Fibroblast of the conjunctiva (primary cell): ENCODE data around the gene OTOF.

Experiments used
- DNase-seq: peaks from one replicate; pipeline ENCODE4 v3.0.0-alpha.2; 2010; ENCODE audit warnings: low read depth

Gene OTOF

DNA sequence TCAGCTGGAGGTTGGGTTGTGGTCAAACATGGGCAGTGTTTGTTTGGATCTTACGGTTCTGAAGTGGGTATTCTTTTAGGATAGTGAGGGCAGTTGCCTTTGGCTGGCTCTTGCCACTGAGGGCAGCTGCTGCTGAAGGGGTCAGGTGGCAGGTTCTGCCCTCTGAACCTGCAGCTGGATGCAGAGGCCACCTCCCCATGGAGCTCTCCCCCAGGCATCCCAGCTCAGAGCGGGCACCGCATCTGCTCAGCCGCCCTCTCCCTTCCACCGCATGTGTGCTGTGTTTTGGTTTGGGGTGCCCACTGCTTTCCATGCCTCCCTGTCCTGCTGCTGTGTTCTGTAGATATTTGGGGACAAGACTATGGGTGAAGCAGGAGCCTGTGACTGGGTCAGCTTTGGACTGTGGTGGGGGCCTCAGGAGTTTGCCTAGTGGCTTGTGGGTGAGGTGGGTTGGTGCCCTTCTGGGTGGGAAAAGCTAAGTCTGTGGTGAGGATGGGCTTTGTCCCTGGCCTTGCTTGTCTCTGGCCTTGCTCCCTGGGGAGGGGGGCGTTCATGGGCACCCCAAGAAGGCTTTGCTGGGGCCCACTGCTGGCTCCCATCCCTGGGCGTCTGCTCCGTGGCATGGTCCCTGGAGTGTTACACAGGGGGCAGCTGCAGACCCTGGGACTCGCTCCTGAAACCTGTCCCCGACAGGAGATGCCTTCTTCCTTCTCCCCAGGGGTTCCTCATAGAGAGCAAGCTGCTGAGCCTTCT lies 28.5 kb downstream of the OTOF start:
- DNase-seq, result no peak

DNA sequence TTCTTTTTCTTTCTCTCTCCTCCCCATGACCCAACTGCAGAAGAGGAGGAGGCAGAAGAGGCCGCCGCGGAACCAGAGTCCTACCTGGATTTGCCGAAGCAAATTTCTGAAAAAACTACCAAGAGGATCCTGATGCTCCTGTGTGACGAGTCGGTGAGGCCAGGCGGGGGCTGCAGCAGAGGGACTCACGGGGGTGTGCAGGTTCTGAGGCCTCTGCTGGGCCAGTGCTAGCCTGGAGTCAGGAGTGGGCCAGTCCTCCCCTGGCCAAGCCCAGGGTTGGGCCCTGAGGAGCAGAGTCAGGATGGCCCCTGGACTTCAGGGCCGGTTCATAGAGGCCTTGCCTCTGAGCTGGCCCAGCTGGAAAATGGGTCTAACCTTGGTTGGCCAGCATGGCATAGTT lies 29.3 kb downstream of the OTOF start:
- no peak for DNase-seq

DNA sequence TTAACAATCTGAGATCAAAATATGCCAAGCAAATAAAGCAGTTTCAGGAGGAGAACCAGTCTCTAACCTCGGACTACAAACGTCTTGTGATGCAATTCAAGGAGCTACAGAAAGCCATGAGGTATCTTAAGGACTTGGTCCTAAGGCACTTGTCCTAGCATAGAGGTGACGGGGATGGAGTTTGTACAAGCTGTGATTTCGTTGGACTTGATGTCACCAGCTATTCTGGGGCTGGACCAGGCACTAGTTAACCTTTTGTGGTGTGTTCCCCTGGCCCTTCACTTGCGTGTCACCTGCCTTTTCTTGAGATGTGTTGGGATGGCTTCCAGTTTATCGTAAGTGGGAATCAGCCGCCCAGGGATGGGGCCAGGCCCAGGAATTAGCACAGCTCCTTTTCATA lies 33.7 kb downstream of the OTOF start:
- no peak for DNase-seq

DNA sequence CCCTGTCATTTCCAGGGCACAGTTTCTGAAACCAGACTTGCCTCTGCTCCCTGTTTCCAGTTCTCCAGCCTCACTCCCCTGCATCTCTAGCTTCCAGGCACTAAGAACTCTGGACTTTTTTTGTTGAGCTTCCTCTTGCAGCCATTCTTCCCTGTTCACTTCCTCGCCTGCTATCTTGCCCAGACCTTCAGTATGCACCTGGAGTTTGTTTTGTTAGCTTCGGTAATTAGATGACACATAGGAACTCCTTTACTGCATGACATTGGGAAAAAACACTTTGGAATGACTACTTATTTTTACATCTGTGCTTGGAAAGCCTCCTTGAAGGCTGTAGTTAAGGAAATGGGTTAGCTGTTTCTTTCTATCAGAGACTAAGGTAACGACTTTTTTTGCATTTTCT lies 35.2 kb downstream of the OTOF start:
- DNase-seq, result no peak

DNA sequence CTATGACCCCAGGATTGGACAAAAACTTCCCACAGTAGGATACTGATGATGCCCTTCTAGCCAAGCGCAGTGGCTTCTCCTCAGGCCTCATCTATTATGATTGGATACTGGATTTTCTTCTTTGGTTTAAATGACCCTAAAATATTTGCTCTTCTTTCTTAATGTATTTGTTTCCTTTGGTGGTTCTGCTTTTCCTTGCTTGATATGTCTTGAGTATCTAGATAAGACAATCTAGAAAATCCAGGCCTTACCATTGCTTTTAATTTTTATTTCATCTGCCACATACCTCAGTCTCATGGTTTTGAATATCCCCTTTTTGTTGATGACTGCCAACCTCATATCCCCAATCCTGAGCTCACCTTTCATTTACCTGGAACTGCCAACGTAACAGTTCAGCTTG lies 35.6 kb downstream of the OTOF start:
- DNase-seq, result no peak

DNA sequence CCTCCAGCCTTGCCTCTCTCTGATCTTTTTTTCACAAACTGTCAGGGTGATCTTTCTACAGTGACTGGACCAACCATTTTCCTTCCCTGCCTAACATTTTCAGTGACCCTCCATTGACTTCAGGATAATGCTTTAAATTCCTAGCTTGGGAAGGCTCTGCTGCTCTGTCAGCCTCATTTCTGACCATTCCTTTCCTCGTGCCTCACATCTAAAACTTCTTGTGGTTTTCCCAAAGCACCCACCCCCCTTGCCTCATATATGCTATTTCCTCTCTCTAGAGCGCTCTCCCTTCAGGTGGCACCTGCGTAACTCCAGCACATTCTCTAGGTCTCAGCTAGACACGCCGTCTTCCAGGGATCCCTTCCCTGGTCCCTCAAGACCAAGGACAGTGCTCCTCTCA lies 39.0 kb downstream of the OTOF start:
- no peak for DNase-seq

DNA sequence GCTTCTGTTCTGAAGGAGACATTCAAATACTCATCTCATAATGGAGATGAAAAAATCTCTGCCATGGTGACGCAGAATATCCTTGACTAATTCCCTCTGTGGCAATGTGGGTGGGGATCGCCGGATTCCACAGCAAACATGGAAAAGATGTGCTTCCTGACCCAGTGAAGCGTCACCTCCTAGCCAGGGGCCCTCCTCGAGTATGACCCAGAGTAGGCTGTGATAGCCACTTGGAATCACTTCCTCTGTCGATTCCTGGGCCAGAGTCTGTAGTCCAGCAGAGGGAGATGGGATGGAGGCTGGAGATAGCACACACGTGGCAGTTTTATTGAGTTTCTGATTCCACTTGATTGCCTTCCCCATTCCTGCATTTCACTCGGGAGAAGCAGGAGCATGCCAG lies 39.4 kb downstream of the OTOF start:
- DNase-seq, result no peak

DNA sequence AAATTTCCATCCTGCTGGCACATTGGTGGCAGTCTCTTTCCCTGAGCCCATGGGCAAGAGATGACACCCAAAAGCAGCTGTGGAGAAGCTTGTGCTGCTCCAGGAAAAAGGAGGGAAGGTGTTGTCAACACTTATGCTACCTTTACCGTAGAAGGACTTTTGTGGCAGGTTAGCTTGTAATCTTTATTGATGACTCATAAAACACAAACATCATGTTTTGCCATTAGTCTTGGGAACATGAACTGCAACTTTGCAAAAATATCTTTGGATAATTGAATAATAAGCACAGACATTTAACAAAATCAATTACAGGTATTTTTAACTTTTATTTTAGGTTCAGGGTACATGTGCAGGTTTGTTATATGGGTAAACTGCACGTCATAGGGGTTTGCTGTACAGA lies 42.8 kb downstream of the OTOF start:
- no peak for DNase-seq

DNA sequence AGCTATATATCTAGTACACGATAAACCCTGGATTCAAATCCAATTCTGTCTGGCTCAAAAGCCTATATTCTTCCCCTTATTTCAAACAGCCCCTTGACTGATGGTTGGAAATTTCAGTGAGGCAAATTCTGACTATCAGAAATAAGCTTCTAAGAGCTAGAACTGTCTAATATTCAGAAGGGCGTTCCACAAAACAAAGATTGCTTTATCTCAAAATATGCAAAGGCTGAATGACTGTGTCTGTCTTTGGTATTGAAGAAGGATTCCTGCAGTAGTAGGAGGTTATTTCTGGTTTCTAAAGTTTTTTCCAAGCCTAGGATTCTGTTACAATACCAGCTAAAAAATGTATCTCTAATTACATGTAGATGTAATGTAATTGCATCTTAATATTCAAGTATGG lies 45.1 kb downstream of the OTOF start:
- DNase-seq, result no peak

DNA sequence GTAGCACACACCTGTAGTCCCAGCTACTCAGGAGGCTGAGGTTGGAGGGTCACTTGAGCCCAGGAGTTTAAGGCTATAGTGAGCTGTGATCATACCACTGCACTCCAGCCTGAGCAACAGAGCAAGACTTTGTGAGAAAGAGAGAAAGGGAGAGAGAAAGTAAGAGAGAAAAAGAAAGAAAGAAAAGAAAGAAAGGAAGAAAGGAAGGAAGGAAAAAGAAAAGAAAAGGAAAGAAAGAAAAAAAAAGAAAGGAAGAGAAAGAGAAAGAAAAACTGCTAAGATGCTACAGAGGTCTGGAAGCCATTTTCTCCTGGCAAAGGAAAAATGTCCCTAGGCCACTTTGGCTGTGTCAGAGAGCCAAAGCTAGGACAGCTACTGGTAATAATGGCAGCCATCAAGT lies 45.6 kb downstream of the OTOF start:
- no peak for DNase-seq

DNA sequence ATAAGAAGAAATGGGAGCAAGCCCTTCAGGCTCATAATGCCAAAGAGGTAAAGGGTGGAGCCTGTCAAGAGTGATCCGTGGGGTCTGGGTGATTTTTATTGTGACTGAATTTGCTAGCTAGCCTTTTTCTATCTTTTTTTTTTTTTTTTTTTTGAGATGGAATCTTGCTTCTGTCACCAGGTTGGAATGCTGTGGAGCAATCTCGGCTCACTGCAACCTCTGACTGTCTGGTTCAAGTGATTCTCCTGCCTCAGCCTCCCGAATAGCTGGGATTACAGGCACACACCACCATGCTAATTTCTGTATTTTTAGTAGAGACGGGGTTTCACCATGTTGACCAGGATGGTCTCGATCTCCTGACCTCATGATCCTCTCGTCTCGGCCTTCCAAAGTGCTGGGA lies 47.1 kb downstream of the OTOF start:
- no peak for DNase-seq

DNA sequence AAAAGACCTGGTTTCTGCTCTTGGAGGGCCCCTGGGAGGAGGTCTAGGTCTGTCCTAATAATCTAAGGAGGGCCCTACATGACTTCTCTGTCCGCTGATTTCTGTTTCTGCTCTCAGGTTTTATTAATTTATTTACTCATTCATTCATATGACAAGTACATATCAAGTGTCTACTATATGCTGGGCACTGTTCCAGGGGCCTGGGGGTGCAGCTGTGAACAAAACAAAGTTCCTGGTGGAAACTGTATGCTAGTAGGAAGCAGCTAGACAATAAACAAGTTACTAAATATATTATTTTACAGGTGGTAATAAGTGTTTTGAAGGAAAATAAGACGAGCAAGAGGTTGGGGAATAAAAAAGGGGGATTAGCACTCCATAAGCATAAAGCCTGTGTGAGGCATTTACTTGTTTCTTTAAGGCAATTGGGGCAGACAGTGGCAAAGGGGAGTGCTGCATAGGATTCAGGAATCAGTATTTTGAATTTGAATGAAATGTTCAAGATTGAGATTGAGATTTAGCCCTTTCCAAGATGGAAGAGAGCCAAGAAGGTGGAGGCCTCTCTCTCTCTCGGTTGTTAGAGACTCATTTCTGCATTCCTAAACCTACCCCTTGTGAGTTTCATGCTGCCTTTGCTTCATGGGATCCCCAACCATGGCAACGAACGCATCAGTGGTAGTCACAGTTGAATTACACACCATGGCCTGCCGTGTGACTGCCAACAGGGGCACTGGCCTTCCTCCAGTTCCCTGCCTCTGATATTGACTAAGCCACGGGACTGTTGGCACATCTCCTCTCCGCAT lies 47.9 kb downstream of the OTOF start:
- no peak for DNase-seq

DNA sequence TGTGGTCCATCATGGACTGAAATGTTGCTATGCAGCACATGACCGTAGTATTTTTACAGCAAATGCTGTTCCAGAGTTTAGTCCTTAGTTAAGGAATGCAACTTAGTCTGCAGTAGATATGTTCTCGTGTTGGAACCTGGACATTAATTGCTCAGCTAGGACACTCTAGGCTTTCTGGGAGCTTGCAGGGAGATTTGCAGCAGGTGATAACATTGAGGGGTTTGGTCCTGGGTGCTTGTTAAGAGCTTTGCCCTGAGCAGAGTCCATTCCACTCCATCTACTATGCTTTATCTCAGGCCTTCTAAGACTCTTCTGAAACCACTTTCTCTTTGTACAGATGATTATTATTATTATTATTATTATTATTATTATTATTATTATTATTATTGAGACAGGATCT lies 49.1 kb downstream of the OTOF start:
- DNase-seq, result no peak

DNA sequence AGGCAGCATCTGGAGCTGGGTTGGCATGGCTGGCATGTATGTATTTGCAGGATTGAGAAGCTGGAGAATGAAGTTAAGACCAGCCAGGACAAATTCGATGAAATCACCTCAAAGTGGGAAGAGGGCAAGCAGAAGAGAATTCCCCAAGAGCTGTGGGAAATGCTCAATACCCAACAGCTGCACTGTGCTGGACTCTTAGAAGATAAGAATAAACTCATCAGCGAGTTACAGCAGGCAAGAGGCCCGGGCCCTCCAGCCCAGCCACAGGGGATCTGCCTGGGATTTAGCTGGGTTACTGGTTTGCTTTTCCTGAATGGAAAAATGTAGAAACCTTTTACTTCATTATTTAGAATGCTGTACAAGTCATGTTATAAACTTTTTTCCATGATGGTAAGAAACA lies 53.7 kb downstream of the OTOF start:
- DNase-seq, result no peak

DNA sequence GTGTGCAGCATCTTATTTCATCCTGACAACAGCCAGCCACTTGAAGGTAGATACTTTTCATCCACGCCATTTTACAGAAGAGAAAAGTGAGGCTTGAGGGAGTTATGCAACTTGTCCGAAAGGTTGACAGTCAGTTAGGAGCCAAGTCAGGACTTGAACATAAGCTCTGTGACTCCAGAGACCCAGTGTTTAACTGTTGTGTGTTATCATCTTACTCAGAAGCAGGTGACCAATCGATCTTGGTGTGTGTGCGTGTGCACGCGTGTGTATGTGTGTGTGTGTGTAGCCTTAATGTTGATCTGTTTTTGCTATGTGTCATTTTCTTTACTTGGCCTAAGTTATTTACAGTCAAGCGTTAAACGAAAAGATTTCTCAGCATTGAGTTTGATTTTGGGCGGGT lies 54.2 kb downstream of the OTOF start:
- no peak for DNase-seq

DNA sequence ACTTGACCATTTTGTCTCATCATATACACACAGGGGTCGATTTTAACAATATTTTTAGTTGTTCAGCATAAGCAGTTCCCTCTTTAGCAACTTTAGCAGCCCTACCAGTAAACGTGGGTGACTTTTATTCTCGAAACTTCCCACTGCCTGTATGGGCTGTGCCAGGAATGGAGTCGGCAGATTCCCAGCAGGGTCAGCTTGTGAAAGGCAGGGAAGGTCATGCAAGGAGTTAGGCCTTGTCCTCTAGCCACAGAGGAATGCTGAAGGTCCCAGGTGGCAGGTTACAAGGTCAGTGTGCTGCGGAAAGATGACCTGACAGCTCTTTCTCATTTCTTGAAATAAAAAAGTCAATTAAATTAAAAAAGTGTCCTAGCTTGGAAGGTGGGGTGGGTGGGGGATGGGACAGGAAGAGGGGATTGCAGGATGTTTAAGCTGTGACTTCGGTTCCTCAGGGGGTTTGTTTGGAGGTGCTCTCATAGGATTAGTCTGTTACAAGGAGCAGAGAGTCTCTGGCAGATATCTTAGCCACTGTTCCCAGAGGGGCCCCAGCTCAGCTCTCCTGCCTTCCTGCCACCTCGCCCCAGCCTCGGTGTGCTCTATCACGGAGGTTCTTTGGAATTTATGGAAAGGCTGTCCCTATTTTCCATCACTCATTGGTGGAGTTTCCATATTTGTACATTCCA lies 54.8 kb downstream of the OTOF start:
- no peak for DNase-seq

DNA sequence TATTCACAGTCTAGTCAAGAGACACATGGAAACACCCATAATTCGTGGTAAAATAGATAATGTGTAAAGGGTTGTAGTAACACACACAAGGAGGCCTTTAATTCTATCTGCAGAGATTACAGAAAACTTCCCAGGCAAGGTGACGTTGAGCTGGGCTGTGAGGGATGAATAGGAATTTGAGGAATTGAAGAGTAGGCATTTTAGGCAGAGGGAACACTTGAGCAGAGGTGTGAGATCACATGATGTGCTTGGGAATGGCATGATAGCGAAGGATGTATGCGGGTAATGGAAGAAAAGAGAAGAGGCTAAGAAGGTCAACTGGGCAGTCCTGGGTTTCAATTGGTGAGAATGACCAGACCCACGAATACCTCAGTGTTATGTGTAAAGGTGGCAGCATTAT lies 56.0 kb downstream of the OTOF start:
- DNase-seq, result no peak

DNA sequence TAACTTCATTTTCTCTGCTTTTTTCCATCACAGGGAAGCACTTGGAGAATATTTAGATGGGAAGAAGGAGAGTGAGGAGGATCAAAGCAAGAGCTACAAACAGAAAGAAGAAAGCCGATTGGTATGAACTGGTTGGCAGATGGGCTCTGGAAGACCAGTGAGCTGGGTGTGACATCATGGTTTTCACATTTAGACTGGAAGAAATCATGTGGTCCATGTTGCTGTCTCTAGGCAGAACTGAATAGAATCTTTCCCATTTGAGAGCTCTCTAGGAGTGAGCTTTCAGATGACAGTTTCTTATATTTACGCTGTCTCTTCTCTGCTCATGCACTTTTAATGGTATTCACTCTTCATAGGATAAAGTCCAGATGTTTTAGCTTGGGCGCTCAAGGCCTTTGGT lies 63.6 kb downstream of the OTOF start:
- no peak for DNase-seq

DNA sequence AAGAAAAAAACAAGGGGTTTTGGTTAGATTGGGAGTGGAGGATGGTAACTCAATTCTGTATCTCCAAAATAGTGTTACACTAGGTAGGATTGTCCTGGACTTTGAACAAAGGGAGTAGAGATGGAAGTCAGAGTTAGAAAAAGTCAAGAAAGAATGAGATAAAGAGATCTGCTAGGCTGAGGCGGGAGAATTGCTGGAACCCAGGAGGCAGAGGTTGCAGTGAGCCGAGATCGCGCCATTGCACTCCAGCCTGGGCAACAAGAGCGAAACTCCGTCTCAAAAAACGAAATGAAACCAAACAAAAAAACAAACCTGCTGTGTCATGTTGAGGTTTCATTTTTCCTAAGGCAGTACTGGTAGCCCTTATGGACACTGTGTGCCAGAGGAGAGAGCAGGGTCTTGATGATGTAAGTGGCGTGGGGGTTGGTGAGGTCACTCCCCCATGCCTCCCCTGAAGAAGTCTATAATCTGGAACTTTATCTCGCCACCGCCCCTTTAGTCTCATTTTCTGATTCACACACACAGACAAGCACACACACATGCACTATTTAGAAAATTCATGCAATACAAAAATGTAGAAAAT lies 65.7 kb downstream of the OTOF start:
- DNase-seq, result no peak

DNA sequence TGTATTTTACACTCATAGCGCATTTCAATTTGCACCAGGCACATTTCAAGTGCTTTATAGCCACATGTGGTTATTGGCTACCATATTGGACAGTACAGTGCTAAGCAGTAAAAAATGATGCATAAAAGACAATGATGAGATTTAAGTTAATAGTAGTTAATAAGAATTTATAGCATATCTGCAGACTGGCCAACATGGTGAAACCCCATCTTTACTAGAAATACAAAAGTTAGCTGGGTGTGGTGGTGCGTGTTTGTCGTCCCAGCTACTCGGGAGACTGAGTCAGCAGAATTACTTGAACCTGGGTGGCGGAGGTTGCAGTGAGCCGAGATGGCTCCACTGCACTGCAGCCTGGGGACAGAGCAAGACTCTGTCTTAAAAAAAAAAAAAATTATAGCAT lies 66.5 kb downstream of the OTOF start:
- no peak for DNase-seq

DNA sequence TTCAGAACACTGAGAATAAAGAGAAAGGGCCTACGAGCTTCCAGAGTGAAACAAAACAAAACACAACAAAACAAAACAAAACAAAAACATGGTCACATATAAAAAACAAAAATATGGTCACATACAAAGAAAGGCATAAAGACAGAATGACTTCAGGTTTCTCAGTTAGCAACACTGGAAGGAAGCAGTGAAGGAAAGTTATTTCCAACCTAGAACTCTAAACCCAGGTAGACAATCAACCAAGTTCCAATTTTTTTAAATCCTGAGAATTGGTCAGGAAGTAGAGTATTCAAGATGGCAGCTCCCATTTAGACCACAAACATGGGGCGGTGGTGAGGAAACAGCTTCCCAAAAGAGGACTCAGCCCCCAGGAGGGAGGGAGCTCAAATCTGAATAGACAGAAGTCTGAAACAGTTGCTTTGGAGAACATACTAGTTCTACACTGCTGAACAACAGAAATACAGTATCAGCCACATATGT lies 67.1 kb downstream of the OTOF start:
- DNase-seq, result no peak

DNA sequence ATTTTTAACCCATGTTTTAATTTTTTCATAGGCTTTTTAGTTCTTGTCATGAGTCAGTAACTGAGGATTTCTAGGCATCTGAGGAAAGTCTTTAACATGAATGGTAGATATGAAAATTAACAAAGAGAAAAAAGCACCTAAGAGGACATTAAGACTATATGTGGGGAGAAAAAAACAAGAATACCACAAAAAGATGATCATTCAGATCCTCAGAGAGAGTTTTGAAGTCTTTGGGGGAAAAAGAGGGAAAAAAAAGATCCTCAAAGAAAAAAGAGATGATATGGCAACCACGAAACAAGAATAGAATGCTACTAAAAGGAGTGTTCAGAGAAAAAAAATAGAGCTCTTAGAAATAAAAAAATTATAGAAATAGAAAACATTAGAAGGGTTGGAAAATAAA lies 68.1 kb downstream of the OTOF start:
- DNase-seq, result no peak

DNA sequence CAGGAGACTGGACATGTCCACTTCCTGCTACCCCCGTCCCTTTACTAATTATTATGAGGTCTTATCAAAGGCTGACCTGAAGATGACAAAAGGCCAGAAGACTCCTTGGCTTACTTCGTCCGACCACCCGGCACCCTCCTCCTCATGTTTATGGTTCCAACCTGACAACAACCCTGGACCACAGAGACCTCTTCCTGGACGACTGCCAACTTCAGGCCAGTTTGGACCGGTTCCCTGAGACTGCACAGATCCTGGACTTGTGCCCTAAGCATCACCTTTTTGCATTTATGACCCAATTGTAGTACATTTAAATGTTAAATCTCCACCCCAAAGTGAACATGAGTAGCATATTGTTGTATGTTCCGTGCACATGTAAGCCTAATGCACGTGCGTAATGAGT lies 70.4 kb downstream of the OTOF start:
- DNase-seq, result no peak
